ENCODE data around the gene CAMK2B.

Gene CAMK2B

DNA sequence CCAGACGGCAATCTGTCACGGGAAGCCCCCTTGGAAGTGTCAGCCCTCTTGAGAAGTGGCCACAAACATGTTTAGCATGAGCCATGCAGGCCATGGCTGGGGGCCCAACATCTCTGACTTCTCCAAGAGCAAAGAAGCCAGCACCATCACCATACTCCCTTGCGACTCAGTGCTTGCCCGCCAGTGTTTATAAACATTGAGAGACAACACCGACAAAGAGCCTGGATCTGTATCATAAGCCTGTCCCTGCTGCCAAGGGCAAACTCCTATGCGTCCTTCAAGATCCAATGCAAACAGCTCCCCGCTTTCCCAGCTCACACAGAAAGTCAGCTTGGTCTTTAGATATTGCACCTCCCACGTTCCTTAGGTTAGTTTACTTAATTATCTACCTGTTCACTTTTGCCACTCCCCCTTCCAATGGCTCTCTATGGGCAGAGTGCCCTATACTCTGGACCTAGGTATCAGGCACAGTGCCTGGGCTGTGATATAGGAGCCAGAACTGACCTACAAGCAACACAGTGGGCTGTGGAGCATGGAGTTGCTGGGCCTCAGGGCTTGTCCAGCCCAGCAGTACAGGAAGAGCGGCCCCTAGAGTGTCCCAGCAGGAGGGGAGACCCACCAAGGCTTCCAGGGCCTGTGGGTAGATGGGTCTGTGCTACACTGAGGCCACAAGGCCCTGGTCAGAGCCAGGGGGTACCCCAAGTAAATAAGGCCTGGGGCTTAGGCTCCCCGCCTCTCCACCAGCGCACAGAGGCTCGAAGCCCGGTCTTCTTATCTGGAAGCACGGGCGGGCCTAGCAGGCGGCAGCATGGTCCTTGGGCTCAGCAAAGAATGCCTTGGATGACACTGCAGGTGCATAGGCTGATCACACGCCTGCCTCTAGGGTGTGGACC lies 37.7 kb downstream of the CAMK2B start:
- DNase-seq (ENCODE audit: low spot score) = no peak

DNA sequence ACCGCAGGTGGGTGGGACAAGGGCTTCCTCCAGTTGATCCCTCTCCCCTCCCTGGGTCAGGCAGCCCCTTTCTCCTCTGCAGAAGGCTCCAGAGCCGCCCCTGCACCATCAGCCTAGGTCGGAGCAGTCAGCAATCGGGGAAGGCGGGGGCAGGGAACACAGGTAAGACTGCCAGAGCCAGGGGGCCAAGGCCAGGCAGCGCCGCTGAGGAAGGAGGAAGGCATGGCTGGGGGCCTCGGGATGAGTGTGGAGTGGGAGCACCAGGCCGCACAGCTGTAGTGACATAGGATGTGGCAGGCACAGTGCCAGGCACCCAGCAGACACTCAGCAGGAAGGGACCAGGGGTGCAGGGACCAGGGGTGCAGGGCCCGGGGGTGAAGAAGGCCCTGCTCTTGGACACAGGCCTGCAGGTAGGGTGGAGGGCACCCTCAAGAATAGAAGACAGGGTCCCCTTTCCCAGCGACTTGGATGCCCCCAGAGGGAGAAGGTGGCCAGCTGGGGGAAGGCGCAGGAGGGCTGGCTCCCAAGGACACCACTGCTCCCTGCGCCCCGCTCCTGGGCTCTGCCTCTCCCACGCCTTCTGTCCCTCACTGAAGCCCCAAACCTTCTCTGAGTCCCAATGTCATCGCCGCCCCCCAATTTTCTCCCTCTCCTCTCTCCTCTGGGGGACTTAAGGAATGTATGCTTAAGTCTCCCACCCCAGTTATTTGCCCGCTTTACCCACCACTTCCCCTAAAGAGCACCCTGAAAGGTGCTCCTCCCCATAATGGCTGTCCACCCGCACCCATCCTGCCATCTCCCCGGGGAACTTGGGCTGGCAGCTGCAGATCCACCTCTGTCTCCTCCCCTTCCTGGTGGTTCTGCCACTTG lies 38.5 kb downstream of the CAMK2B start:
- no peak for DNase-seq (ENCODE audit: low spot score)

DNA sequence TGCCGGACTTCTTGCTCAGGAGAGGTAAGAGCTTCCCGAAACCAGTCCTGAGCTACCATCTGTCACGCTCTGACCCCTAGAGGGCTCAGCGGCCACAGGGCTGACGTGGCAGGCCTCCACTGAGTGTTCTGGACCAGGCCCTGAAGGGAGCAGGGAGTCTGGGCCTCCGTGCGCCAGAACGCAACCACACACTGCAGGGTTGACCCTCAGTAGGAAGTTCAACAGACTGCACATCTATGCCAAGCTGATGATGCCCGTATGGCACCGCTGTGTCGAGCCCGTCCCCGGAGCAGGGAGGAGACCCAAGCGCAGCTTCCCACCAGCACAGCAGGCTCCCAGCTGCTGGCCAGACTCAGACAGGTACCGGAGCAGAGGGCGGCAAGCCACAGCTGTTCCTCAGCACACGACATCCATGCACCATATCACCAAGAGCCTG lies 39.2 kb downstream of the CAMK2B start:
- peak; percentile 44 for DNase-seq (ENCODE audit: low spot score)

GRCh38 chr7:44285561-44285960 lies 39.8 kb downstream of the CAMK2B start:
- DNase-seq (ENCODE audit: low spot score) = no peak

GRCh38 chr7:44284881-44285541 lies 40.4 kb downstream of the CAMK2B start:
- peak; percentile 61 for DNase-seq (ENCODE audit: low spot score)

- no peak for DNase-seq (ENCODE audit: low spot score)
Observed at GRCh38 chr7:44284216-44284615, 41.2 kb downstream of the CAMK2B start.

DNA sequence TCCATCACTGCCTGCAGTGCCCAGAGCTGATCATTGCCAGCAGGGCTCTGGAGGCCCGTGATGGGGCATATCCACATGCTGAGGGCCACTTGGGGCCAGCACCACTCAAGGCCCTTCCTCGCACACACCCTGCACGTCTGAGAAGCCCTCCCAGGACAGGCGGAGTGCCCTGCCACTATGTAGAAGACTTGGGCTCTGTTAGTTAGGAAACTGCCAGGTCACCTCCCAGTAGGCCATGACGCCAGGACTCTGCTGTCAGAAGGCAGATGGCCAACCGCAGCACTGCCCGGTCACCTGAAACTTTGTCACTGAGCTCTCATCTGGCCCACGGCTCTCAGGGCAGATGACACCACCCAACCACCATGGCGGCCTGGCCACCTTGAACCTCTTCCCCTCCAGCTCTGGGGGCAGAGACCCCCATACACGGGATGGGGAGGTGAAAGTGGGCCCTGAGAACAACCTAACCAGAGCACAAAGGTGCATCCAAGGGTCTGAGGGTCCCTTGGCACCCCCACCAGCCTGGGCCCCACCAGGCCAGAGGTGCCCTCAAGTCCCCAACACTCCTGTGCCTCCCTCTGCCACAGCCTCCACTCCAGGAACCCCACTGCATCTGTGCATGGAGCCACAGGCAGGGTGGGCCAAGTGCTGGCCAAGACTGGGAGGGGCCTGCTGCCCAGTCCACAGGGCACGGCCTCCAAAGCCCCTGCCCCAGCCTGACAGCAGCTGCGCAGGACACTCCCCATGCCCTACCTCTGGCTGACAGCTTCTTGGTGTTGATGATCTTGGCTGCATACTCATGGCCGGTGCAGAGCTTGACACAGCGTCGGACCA lies 41.8 kb downstream of the CAMK2B start:
- no peak for DNase-seq (ENCODE audit: low spot score)

DNA sequence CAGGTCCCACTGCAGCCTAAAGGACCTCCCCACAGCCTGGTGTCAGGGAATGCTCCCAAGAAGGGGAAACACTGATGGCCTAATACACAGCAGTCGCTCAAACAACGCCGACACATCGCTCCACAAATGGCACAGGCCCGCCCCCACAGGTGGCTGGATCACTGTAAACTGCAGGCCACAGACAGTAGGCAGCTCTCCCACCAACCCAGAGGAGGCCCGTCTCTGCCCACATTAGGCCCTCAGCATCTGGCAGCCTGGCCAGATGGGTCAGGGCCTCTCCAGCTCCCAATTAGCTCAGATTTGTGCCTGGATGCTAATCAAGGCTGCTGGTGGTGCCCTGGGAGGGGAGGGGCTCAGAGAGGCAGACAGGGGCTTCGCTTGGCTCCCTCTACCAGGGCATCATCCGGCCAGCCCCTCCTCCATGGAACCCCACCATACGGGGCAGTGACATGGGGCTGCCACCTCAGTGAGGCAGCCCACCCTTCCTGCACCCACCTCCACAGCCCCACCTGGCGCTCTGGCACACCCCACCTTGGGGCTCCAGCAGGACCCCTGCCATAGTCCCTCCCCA lies 42.7 kb downstream of the CAMK2B start:
- no peak for DNase-seq (ENCODE audit: low spot score)

DNA sequence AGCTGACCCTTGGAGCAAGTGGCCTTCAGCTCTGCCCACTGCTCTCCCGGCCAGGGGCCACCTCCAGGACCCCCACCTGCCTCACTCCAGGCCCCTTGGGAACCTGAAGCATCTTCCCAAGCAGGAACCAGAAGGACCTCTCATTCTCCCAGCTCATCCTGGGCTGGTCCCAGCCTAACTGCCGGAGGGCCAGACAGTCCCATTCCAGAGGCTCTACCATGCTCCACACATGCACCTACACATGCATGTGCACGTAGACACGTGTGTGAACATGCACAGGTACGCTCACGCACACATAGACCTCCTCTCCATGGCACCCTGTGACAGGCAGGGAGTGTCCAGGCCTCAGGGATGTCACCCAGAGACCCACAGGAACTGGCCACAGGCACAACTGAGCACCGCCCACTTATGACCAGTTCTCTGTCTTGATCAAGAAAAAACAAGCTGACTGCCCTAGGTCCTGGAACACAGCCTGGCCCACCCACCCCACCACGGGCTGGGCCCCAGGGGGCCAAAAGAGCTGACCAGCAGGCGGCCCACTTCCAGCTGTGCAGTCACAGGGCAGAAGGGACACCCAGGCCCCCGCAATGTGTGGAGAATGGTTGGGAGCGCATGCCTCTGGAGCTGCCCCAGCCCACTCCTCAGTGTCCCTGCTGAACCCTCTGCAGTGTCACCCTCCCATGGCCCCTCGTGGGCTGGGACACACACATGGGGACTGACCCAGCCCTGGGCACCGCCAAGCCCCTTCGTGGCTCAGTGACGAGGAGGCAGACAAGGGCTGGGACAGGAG lies 43.4 kb downstream of the CAMK2B start:
- DNase-seq (ENCODE audit: low spot score) = no peak

DNA sequence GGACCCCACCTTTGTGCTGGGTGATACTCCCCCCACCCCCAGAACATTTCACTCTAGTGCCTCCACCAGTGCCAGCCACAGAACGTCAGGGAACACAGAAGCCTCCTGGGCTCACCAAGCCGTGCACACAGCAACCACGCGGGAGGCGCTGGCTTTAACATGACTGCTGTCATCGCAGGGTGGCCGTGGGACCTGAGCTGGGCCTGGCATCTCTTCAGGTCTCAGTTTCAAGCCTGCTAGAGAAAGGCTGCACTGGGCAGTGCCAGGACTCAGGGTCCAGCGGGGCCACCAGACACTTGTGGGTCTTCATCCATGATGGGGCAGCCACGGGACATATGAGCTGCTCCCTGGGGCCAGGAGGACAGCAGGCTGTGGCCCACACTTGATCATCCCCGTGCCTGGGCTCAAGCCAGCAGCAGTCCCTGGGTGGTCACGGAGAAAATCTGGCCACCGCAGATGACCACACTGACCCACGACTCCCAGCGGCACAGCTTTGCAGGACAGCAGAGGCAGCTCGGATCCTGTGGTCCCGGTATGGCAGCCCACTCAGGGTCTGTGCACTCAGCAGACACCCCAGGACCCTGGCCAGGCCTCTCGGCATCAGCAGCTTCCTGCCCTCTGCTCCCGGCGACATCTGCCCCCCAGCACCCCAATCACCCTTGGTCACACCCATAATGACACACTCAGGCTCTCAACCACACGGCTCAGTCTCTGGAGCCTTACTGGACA lies 44.2 kb downstream of the CAMK2B start:
- DNase-seq (ENCODE audit: low spot score) = no peak

DNA sequence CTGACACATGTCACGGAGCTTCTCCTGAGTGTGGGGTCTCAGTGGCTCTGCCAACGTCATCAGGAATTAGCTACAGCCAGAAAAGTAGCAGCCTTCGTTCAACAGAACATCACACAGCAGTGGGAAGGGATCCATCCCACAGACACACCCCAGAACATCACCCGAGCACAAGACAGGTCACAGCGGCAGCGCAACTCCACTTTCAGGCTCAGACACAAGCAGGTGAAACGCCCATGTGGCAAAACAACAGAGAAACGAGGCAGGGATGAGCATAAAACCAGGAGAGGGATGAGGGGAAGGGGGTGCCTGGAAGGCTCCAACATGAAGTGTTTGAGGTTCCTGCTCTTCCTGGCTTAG lies 44.8 kb downstream of the CAMK2B start:
- no peak for DNase-seq (ENCODE audit: low spot score)

- DNase-seq (ENCODE audit: low spot score) = no peak
Observed at GRCh38 chr7:44279731-44280505, 45.5 kb downstream of the CAMK2B start.

DNA sequence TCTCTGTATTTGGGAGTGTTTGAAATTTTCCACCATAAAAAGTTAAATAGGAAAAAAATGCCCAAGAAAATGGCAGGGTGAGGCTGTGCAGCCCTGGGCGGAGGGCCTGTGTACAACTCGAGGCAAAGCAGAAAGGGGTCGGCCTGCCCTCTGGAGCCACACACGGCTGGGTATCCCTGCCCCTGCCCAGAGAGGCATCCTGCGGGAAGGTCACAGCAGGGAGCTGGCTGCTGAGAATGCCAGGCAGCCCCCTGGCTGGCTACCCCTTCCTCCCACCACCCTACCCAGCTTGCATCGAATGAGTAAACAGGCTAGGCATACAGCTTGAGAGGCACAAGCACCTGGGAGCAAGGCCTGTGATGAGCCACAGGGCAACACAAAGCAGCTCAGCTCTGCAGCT lies 46.1 kb downstream of the CAMK2B start:
- DNase-seq (ENCODE audit: low spot score) = no peak

DNA sequence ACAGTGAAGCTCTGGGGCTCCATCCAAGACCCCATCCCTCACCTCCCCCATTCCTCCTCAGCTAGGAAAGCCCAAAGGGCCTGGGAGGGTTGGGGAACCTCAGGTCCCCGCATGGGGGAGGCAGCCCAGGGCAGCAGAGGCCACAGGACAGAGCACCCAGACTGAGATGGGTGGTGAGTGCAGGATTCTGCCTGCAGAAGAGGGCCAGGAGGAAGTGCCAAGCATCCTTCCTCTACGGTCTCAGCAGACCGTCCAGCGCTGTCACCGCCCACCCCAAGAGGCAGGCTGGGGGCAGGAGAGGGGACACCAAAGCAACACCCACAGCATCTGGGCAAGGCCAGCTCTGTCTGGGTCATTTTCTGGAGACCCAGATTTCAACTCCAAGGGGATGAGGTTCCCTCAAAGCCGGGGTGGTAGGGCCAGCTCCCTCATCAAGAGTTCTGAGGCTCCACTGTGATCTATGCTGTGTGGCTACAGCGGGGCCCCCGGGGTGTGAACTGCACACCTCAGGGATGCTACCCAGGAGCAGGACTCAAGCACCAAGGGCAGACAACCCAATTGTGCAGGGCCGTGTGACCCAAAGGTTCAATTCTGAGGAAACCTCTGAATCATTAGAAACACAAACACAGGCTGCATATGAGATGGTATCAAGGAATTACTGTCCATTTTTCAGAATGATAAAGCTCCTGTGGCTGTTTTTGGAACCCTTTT lies 46.8 kb downstream of the CAMK2B start:
- no peak for DNase-seq (ENCODE audit: low spot score)

GRCh38 chr7:44277851-44278250 lies 47.5 kb downstream of the CAMK2B start:
- no peak for DNase-seq (ENCODE audit: low spot score)

- DNase-seq (ENCODE audit: low spot score) = no peak
Observed at GRCh38 chr7:44277391-44277790, 48.0 kb downstream of the CAMK2B start.

DNA sequence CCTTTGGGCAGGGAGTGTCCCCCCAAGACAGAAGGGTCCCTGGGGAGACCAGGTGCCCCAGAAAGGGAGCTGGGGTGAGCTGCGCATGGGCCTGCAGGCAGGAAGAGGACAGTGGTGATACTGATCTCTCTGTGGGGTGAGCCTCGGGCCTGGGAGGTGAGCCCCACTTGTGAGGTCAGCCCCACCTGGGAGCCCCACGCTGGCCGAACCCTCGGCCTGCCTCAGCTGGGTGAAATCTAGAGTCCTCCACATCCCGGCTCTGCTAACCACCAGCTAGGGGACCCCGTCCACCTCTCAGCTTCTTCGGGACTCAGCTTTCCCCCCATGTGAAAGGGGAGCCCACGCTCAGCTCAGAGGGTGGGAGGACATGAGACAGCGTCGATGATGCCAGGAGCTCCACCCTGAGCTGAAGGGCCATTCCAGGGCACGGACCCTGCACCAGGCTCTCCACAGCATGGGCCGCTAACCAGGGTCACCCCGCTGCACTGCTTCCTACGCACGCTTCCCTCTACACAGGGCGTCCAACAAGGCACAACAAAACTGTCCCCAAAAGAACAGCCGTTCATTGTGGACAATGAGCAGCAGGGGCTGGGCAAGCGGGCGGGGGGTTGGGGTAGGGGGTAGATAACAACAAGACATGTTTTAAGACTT lies 48.7 kb downstream of the CAMK2B start:
- DNase-seq (ENCODE audit: low spot score) = no peak

All from SK-N-DZ (cell line).